Neural progenitor cell (in vitro differentiated cells): ENCODE data around the gene MYCT1. TPM values are rescaled to one million over a fixed set of nuclear protein-coding genes. Genes with fewer than 3 reads are reported as not detected.
"Not testable (repeated sequence)": the region's sequence is repeated elsewhere in the genome, so short reads cannot be mapped to it uniquely, and the experiment has no call there.

ENCODE experiments used
- DNase-seq: peaks from one replicate; pipeline ENCODE4 v3.0.0-alpha.2; 2016; ENCODE audit warnings: low spot score
- H2AFZ ChIP-seq: fragments of 200-600 bp; sonication (generic); replicated peaks from 2 replicates; pipeline ENCODE4 v1.6.1; 2016; ENCODE audit warnings: antibody characterized with exemption
- H3F3A ChIP-seq: fragments of 200-600 bp; sonication (generic); 2 replicates; pipeline ENCODE4 v1.6.1; 2016; ENCODE audit warnings: antibody characterized with exemption, low read depth
- H3K27ac ChIP-seq: fragments of 200-600 bp; sonication (generic); 2 replicates; pipeline ENCODE4 v1.5.1; 2016; ENCODE audit warnings: mild to moderate bottlenecking
- H3K27me3 ChIP-seq: fragments of 200-600 bp; sonication (generic); 2 replicates; pipeline ENCODE4 v1.6.1; 2016; ENCODE audit warnings: mild to moderate bottlenecking, moderate library complexity
- H3K36me3 ChIP-seq: fragments of 200-600 bp; sonication (generic); 2 replicates; pipeline ENCODE4 v1.5.1; 2016
- H3K4me1 ChIP-seq: fragments of 200-600 bp; sonication (generic); 2 replicates; pipeline ENCODE4 v1.6.1; 2016; ENCODE audit warnings: mixed run types
- H3K4me2 ChIP-seq: fragments of 200-600 bp; sonication (generic); 2 replicates; pipeline ENCODE4 v1.6.1; 2016
- H3K4me3 ChIP-seq: fragments of 200-600 bp; sonication (generic); 2 replicates; pipeline ENCODE4 v1.5.1; 2016
- H3K79me2 ChIP-seq: fragments of 200-600 bp; sonication (generic); 2 replicates; pipeline ENCODE4 v1.6.1; 2016; ENCODE audit warnings: low read depth
- H3K9ac ChIP-seq: fragments of 200-600 bp; sonication (generic); 2 replicates; pipeline ENCODE4 v1.6.1; 2016
- H3K9me3 ChIP-seq: fragments of 200-600 bp; sonication (generic); 2 replicates; pipeline ENCODE4 v1.5.1; 2016; ENCODE audit warnings: low read depth
- H4K20me1 ChIP-seq: fragments of 200-600 bp; sonication (generic); 2 replicates; pipeline ENCODE4 v1.6.1; 2016; ENCODE audit warnings: low read depth
- H3K27ac Mint-ChIP-seq: 3 replicates; pipeline ENCODE4 v1.8.0; 2021; ENCODE audit warnings: mixed read lengths
- H3K27me3 Mint-ChIP-seq: 2 replicates; pipeline ENCODE4 v1.8.0; 2022; ENCODE audit warnings: low read depth, mild to moderate bottlenecking, inconsistent platforms, moderate library complexity, mixed read lengths; ENCODE audit not compliant: insufficient read depth
- H3K36me3 Mint-ChIP-seq: 3 replicates; pipeline ENCODE4 v1.8.0; 2021; ENCODE audit warnings: mixed read lengths
- H3K4me1 Mint-ChIP-seq: 3 replicates; pipeline ENCODE4 v1.8.0; 2021; ENCODE audit warnings: mixed read lengths
- H3K4me3 Mint-ChIP-seq: 3 replicates; pipeline ENCODE4 v1.8.0; 2021; ENCODE audit warnings: mild to moderate bottlenecking, moderate library complexity, mixed read lengths
- H3K9me3 Mint-ChIP-seq: 3 replicates; pipeline ENCODE4 v1.8.0; 2020; ENCODE audit warnings: mixed read lengths
- CTCF ChIP-seq: fragments of 200-600 bp; sonication (generic); IDR thresholded peaks from 2 replicates; pipeline ENCODE4 v1.5.1; 2017; ENCODE audit warnings: antibody characterized with exemption, mild to moderate bottlenecking
- EZH2 ChIP-seq: fragments of 200-600 bp; sonication (generic); IDR thresholded peaks from 2 replicates; pipeline ENCODE4 v1.6.1; 2017; ENCODE audit warnings: antibody characterized with exemption, mild to moderate bottlenecking, moderate library complexity
- EZH2phosphoT487 ChIP-seq: fragments of 200-600 bp; sonication (generic); IDR thresholded peaks from 2 replicates; pipeline ENCODE4 v1.6.1; 2017; ENCODE audit warnings: antibody characterized with exemption
- total RNA-seq: library from RNA; depleted of rRNA; stranded (reverse); fragments of >200 nt; gene quantifications from 2 replicates; pipeline ENCODE4 v1.2.3, GENCODE V29; 2015; ENCODE audit warnings: low replicate concordance

The MYCT1 gene
- total RNA-seq, 1 donor from 2014 or later: not detected

- H3K36me3 ChIP-seq: no peaks in the 10 kb centered on the region
- Mint-ChIP-seq H3K27me3 (no peaks in the 10 kb centered on the region), H3K4me3 (no peak overlapping the region), H3K9me3 (no peaks in the 10 kb centered on the region), H3K4me1 (no peaks in the 10 kb centered on the region), H3K27ac (no peak overlapping the region), H3K36me3 (no peaks in the 10 kb centered on the region)
- H3K9ac ChIP-seq: no peak overlapping the region
- no peak overlapping the region for H3K4me2 ChIP-seq
- H2AFZ ChIP-seq: peak overlapping the region; percentile 18
- H3K27me3 ChIP-seq: no peaks in the 10 kb centered on the region
- no peaks in the 10 kb centered on the region for H3K79me2 ChIP-seq
- no peak for TF ChIP-seq EZH2
- TF ChIP-seq CTCF: peak; percentile 35
- TF ChIP-seq EZH2phosphoT487: no peak
- no peak overlapping the region for H3K27ac ChIP-seq
- H4K20me1 ChIP-seq: no peaks in the 10 kb centered on the region
- no peak overlapping the region for H3K4me3 ChIP-seq
- H3F3A ChIP-seq: no peaks in the 10 kb centered on the region
- DNase-seq: no peak
- H3K4me1 ChIP-seq: no peaks in the 10 kb centered on the region
- no peaks in the 10 kb centered on the region for H3K9me3 ChIP-seq
These were observed 3.6 kb downstream of the MYCT1 start for GRCh38 chr6:152701081-152701862.

GRCh38 chr6:152701863-152702401 lies 4.2 kb downstream of the MYCT1 start:
- H3K36me3 Mint-ChIP-seq: no peaks in the 10 kb centered on the region
- Histone ChIP-seq H2AFZ (no peak overlapping the region), H3K79me2 (no peaks in the 10 kb centered on the region), H4K20me1 (no peaks in the 10 kb centered on the region), H3K4me2 (no peak overlapping the region), H3K4me3 (no peak overlapping the region), H3K9me3 (no peaks in the 10 kb centered on the region), H3K27ac (no peak overlapping the region), H3K27me3 (no peaks in the 10 kb centered on the region), H3K4me1 (no peaks in the 10 kb centered on the region), H3K9ac (no peak overlapping the region), H3K36me3 (no peaks in the 10 kb centered on the region), H3F3A (no peaks in the 10 kb centered on the region)
- TF ChIP-seq CTCF: no peak
- TF ChIP-seq EZH2: no peak
- TF ChIP-seq EZH2phosphoT487: no peak
- H3K4me3 Mint-ChIP-seq: no peak overlapping the region
- no peaks in the 10 kb centered on the region for H3K9me3 Mint-ChIP-seq
- DNase-seq: no peak
- no peaks in the 10 kb centered on the region for H3K27me3 Mint-ChIP-seq
- H3K4me1 Mint-ChIP-seq: no peaks in the 10 kb centered on the region
- H3K27ac Mint-ChIP-seq: no peak overlapping the region

GRCh38 chr6:152703750-152704149 lies 6.1 kb downstream of the MYCT1 start:
- not testable (repeated sequence) for H4K20me1 ChIP-seq, H3K9me3 ChIP-seq, H3K79me2 ChIP-seq, H3K9ac ChIP-seq, H3K4me1 ChIP-seq, DNase-seq, H3K4me3 Mint-ChIP-seq, H3K36me3 ChIP-seq, H2AFZ ChIP-seq, H3K27ac Mint-ChIP-seq, H3K4me1 Mint-ChIP-seq, H3K4me3 ChIP-seq, H3K27me3 ChIP-seq, H3K27ac ChIP-seq, H3K36me3 Mint-ChIP-seq, H3K4me2 ChIP-seq, H3F3A ChIP-seq, H3K9me3 Mint-ChIP-seq, H3K27me3 Mint-ChIP-seq

- Histone ChIP-seq H3K27ac (no peak overlapping the region), H3K79me2 (no peaks in the 10 kb centered on the region), H3K4me1 (no peaks in the 10 kb centered on the region), H3K4me3 (no peak overlapping the region), H3K27me3 (no peaks in the 10 kb centered on the region), H4K20me1 (no peaks in the 10 kb centered on the region), H3K9ac (no peak overlapping the region), H3K9me3 (no peaks in the 10 kb centered on the region), H3K36me3 (no peaks in the 10 kb centered on the region), H3K4me2 (no peak overlapping the region), H2AFZ (no peak overlapping the region), H3F3A (no peaks in the 10 kb centered on the region)
- no peaks in the 10 kb centered on the region for H3K9me3 Mint-ChIP-seq
- H3K27me3 Mint-ChIP-seq: no peaks in the 10 kb centered on the region
- no peaks in the 10 kb centered on the region for H3K36me3 Mint-ChIP-seq
- H3K4me3 Mint-ChIP-seq: no peak overlapping the region
- no peak for DNase-seq
- H3K4me1 Mint-ChIP-seq: no peaks in the 10 kb centered on the region
- TF ChIP-seq EZH2phosphoT487: no peak
- no peak for TF ChIP-seq EZH2
- H3K27ac Mint-ChIP-seq: no peak overlapping the region
These were observed 7.6 kb downstream of the MYCT1 start for GRCh38 chr6:152705327-152705726.
